NCI-H2029 treated with DMSO at 0.1 percent for 48 hours (cell line): Measurements from ENCODE around the gene ZSCAN10.
"Not testable (repeated sequence)": the region's sequence is repeated elsewhere in the genome, so short reads cannot be mapped to it uniquely, and the experiment has no call there.

Source experiments
- DNase-seq: peaks from one replicate; lab custom pipeline; 2025; lab: John Stamatoyannopoulos, UW

The ZSCAN10 gene

DNA sequence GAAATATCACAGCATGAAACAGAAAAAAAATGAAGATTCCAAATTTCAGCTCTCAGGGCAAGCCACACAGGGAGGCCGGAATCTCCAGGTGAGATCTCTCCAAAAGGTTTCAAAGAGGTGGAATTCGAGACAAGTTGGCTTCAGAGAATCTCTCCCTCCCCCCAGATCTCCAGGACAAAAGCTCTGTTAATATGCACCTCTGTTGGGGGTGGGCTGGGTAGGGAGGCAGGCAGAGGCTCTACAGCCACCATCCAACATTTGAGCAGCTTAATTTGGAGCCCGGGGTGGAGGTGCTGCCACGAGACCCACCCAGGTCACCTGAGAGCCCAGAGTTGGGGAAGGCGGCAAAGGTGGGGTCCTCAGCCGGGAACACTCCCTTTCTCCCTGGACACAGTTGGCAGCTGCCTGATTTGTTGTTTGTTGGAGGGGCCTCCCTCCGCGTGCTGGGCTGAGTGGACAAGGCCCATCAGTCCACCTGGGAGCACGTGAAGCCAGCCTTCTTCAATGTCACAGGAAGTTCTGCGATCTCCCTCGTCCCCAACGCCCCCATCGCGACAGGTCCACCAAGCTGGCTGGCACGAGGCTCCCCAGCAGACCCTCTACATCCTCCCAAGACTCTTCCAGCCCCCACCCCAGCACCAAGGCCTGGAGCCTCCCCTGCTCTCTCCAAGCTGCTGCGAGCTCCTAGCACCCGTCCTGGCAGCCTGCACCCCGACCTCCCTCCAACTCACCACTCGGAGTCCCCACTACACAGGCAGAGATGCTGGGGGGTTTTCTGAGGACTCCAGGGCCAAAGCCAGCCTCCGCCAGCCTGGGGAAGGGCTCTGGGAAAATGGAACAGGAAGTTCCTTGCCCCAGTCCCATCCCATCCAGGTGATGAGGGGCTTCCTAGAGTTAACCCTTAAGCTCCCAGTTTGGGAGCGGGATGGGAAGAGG is at the start of gene ZSCAN10:
Gene ZSCAN10 (minus strand): TSS at position 836 of the 936 bp plus-strand sequence. CDS start 6,357 bp downstream, outside the sequence.
- no peak for DNase-seq

- DNase-seq, result no peak
Measured at GRCh38 chr16:3148256-3149192, 49.4 kb upstream of the ZSCAN10 start.

DNA sequence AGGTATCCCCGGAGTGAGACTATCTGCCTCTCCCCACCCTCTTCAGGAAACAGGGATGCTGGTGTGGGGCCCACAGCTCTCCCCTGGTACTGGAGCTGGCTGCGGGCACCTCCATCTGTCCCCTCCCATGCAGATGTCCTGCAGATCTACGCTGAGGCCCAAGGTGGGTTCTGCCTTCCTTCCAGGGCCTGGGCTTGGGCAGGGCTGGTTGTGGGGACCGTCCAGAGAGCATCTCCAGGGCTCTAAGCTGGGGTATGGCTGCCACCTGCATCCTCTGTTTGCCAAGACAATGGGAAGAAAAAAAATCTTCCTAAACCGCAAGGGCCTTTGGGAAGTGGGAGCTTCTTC is 48.6 kb upstream of the ZSCAN10 start:
- no peak for DNase-seq

DNA sequence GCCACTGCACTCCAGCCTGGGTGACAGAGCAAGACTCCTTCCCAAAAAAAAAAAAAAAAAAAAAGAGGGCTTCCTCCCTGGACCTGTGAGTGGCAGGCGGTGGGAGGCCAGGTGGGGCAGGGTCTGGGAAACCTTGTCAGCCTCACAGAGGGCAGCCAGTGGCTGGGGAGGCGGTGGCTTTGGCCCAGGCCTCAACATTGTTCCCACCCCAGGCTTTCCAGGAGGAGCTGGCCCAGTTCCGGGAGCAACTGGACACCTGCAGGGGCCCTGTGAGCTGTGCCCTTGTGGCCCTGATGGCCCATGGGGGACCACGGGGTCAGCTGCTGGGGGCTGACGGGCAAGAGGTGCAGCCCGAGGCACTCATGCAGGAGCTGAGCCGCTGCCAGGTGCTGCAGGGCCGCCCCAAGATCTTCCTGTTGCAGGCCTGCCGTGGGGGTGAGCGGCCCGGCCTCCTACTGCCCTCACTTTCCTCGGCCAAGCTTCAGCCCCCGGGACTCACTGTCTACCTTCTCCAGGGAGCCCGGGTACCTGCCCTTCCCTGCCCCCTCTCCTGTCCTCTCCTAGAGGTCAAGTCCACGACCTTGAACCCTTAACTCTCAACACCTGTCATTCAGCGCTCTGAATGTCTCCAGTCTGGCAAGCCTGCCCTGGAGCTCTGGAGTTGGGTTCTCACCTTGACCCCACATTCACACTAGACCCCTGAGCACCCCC is 48.1 kb upstream of the ZSCAN10 start:
- DNase-seq, result no peak

DNA sequence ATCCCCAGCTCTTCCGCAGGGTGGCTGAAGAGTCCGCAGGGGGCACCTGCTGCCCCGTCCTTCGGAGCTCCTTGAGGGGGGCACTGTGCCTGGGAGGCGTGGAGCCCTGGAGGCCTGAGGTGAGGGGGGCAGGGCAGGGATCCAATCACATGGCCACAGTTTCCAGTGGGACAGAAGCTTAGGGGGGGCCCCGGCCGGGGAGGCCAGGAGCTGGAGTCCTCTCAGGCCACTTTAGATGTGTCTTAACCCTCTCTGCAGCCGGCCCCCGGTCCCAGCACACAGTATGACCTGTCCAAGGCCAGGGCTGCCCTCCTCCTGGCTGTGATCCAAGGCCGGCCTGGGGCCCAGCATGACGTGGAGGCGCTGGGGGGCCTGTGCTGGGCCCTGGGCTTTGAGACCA is 46.6 kb upstream of the ZSCAN10 start:
- no peak for DNase-seq

- DNase-seq, result no peak
Measured at GRCh38 chr16:3145151-3145550, 46.1 kb upstream of the ZSCAN10 start.

GRCh38 chr16:3144321-3144983 is 45.4 kb upstream of the ZSCAN10 start:
- no peak for DNase-seq

GRCh38 chr16:3143598-3144320 is 44.7 kb upstream of the ZSCAN10 start:
- DNase-seq, result no peak

GRCh38 chr16:3143189-3143588 is 44.1 kb upstream of the ZSCAN10 start:
- DNase-seq, result no peak

GRCh38 chr16:3142770-3143169 is 43.7 kb upstream of the ZSCAN10 start:
- DNase-seq, result no peak

GRCh38 chr16:3142327-3142726 is 43.2 kb upstream of the ZSCAN10 start:
- no peak for DNase-seq

GRCh38 chr16:3141781-3142311 is 42.8 kb upstream of the ZSCAN10 start:
- no peak for DNase-seq

- DNase-seq, result no peak
Measured at GRCh38 chr16:3140603-3141427, 41.7 kb upstream of the ZSCAN10 start.

DNA sequence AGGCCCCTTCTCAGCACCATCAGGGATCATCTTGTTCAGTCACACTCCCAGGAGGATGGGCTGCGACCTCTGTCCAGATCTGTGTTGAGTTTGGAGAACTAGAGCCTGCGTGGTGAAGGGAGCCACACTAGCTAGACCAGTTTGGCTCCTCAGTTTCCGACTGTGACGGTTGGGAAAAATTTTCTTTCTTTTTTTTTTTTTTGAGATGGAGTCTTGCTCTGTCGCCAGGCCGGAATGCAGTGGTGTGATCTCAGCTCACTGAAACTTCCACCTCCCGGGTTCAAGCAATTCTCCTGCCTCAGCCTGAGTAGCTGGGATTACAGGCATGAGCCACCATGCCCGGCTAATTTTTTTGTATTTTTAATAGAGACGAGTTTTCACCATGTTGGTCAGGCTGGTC is 40.5 kb upstream of the ZSCAN10 start:
- not testable (repeated sequence) for DNase-seq

DNA sequence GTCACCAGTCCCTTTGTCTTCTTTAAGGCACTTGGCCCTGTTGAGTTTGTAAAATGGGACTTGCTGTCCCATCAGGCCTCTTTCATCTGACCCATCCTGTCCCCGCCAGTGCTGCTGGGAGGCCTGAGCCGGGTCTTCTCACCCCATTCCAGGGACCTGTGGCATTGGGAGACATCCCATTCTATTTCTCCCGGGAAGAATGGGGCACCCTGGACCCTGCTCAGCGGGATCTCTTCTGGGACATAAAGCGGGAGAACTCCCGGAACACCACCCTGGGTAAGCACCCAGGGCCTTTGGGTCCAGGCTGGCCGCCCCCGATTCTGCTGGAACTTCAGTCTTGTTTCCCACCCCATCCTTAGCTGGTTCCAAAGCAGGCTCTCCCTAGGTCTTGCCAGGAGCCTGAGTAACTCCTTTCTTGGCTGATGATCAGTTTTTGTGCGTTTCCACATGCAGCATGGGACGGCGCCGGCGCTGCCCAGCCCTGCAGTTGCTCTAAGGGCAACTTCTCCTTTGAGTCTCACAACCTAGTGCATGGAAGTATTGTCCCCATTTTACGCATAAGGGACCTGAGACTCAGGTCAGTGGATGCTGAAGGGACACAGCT is 39.8 kb upstream of the ZSCAN10 start:
- no peak for DNase-seq

DNA sequence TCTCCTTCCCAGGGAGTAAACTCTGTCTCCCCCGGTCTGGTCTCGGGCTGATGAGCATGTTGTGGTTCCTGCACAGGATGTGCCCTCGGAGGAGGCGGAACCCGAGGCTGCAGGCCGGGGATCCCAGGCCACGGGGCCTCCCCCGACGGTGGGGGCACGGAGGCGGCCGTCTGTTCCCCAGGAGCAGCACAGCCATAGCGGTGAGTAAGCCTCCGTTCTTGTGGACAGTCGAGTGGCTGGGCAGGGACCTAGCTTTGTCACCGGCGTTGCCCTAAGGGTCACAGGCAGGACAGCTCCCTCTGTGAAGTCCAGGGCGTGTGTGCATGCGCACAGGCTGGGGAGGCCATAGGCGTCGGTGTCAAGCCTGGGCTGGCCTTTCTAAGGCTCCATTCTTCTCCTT is 39.2 kb upstream of the ZSCAN10 start:
- no peak for DNase-seq

- no peak for DNase-seq
Measured at GRCh38 chr16:3137267-3137666, 38.2 kb upstream of the ZSCAN10 start.

DNA sequence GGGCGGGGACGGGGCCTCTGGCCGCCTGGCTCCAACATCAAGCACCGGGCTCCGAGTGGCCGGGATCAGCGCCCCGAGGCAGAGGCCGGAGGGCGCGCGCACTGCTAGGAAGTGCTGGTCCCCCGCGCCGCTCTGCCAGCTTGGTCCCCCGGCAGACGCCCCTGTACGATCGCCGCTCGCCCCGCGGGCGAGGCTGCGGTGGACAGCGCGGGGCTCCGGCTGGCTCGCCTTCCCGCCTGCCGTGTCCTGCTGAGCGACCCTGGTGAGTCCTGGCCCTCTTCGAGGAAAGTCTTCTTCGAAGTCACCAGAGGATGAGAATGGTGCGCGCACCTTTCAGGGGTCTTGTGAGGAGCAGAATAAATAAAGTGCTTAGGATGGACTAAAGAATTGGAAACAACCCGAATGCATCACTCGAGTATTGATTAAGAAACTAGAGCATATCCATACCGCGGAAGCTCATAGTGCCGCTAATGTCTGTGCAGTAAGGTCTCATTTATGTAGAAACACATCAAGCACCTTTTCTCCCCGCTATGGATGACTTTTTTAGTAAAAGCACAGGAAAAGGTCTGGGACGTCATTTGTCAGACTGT is 36.1 kb upstream of the ZSCAN10 start:
- no peak for DNase-seq
